Common myeloid progenitor, CD34-positive (primary cell): ENCODE results near the gene ZNF594.
"Not testable (repeated sequence)": the region's sequence is repeated elsewhere in the genome, so short reads cannot be mapped to it uniquely, and the experiment has no call there.

Experiments used
- CTCF ChIA-PET: fragments of 350-600 bp; sonication (Branson Sonifier 250); formaldehyde crosslinking; loops from one replicate; lab custom pipeline; 2021; ENCODE audit warnings: antibody characterized with exemption; lab: Charles Lee
- POLR2A ChIA-PET: fragments of 350-600 bp; sonication (Branson Sonifier 250); formaldehyde crosslinking; loops from one replicate; lab custom pipeline; 2021; ENCODE audit warnings: antibody characterized with exemption; lab: Charles Lee
- DNase-seq, 3 donors: peaks; one replicate each; pipeline versions ENCODE4 v3.0.0 to v3.0.0-alpha.2; 2013
- H3K27ac ChIP-seq, 2 experiments: 1 replicate in 1 of 2; 2 replicates in 1 of 2; pipeline ENCODE4 v1.7.0; 2013; ENCODE audit warnings: inconsistent platforms in 2 of 2, low read length in 2 of 2, mild to moderate bottlenecking in 2 of 2, low read depth in 1 of 2, moderate library complexity in 1 of 2; ENCODE audit not compliant: severe bottlenecking in 2 of 2, insufficient read depth in 1 of 2, poor library complexity in 1 of 2
- H3K27me3 ChIP-seq, 5 experiments: replicated peaks in 2 of 5; 1 replicate in 3 of 5; 2 replicates in 2 of 5; pipeline versions ENCODE4 v1.6.1 to v1.7.0; 2013; ENCODE audit warnings: low read length in 4 of 5, mild to moderate bottlenecking in 2 of 5, moderate library complexity in 2 of 5, inconsistent platforms in 1 of 5; ENCODE audit not compliant: insufficient read depth in 5 of 5, control insufficient read depth in 4 of 5
- H3K36me3 ChIP-seq, 4 experiments: 1 replicate in 2 of 4; 2 replicates in 2 of 4; pipeline versions ENCODE4 v1.6.1 to v1.7.0; 2013; ENCODE audit warnings: low read length in 3 of 4, control low read depth in 1 of 4, mild to moderate bottlenecking in 1 of 4; ENCODE audit not compliant: control insufficient read depth in 4 of 4, insufficient read depth in 4 of 4
- H3K4me1 ChIP-seq, 4 experiments: 1 replicate in 3 of 4; 2 replicates in 1 of 4; pipeline versions ENCODE4 v1.6.1 to v1.7.1; 2013; ENCODE audit warnings: low read length in 3 of 4, mild to moderate bottlenecking in 3 of 4, control low read depth in 1 of 4, inconsistent platforms in 1 of 4, moderate library complexity in 1 of 4; ENCODE audit not compliant: control insufficient read depth in 4 of 4, insufficient read depth in 4 of 4; ENCODE audit errors: control extremely low read depth in 1 of 4
- H3K4me3 ChIP-seq, 7 experiments: 1 replicate in 4 of 7; 2 replicates in 3 of 7; pipeline versions ENCODE4 v1.5.1 to v1.7.0; 2013; ENCODE audit warnings: mild to moderate bottlenecking in 7 of 7, low read length in 6 of 7, moderate library complexity in 6 of 7, inconsistent platforms in 2 of 7, low read depth in 2 of 7, control low read depth in 1 of 7; ENCODE audit not compliant: insufficient read depth in 4 of 7, control insufficient read depth in 1 of 7; ENCODE audit errors: extremely low read depth in 1 of 7
- H3K9me3 ChIP-seq, 5 experiments: 1 replicate in 4 of 5; 2 replicates in 1 of 5; pipeline versions ENCODE4 v1.6.1 to v1.7.1; 2013; ENCODE audit warnings: low read length in 4 of 5, mild to moderate bottlenecking in 2 of 5, inconsistent platforms in 1 of 5, low read depth in 1 of 5, moderate library complexity in 1 of 5; ENCODE audit not compliant: control insufficient read depth in 4 of 5, insufficient read depth in 2 of 5; ENCODE audit errors: control extremely low read depth in 1 of 5
- WGBS: methylation state at CpG from one replicate; pipeline ENCODE4 v1.1.5; 2013; ENCODE audit not compliant: insufficient coverage; 5-methylcytosine and 5-hydroxymethylcytosine counted together

ZNF594 gene

DNA sequence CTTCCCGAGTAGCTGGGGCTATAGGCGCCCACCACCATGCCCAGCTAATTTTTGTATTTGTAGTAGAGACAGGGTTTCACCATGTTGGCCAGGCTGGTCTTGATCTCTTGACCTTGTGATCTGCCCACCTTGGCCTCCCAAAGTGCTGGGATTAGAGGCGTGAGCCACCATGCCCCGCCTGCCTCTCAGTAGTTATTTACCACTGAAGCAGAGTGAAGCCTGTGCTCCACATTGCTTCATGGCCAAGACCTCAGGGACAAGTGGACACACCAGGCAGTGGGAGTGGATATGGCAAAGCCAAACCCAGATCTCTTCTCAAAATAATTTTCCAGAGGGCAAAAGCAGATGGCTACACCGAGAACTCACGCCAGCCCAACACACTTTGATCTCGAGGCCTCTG lies 41.8 kb upstream of the ZNF594 start:
- H3K4me3 ChIP-seq, POLR2A ChIA-PET: not testable (repeated sequence)

DNA sequence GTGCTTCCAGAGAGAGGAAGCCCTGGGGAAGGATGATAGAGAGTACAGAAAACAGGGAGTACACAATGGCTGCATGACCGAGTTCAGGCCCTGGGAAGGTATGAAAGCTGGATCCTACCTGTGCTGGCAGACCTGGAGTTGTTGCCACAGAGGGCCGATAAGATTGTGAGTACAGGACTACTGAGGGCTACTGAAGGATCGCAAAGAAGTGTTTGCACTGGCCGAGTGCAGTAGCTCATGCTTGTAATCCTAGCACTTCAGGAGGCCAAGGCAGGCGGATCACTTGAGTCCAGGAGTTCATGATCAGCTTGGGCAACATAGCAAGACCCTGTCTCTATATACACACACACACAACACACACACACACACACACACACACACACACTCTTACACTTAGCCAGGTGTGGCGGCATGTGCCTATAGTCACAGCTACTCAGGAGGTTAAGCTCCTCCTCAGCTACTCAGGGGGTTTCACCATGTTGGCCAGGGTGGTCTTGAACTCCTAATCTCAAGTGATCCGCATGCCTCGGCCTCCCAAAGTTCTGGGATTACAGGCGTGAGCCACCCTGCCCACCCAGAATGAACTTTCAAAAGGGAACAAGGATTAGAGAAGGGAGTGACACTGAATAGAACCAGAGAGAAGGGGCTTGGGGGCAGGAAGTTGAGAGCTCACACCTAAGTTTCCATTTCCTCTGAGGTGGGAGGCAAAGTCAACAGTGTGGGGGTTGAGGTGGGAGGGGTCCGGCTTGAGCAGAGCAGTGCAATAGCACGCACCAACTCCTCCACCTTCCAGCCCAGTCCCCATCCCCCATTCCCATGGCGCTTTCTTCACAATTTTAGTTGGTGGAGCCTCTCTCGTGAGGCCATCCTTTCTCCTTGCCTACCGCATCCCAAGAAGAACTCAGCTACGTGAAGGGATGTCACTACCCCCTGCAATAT lies 35.5 kb upstream of the ZNF594 start:
- 92% methylated on average over 7 of the region's 15 CpGs for WGBS
- no peaks in the 10 kb centered on the region for H3K9me3 ChIP-seq
- H3K27ac ChIP-seq = no peak overlapping the region
- H3K4me3 ChIP-seq = no peak overlapping the region
- ChIA-PET POLR2A (no interaction called here), CTCF (interaction anchor here (0.6 to 1.2 kb wide), 2 partner anchors 11 to 1028 kb away, joined by 3 read pairs; no protein-coding TSS in a partner anchor)
- peaks cover 0 to 2% (median under 1%) of the 10 kb centered on the region in 4 experiments for H3K36me3 ChIP-seq
- H3K4me1 ChIP-seq = peaks cover 0 to 7% (median 3%) of the 10 kb centered on the region in 4 experiments
- H3K27me3 ChIP-seq = no peaks in the 10 kb centered on the region
- no peak for DNase-seq

More for the DNA sequence above, 41.8 kb upstream of the ZNF594 start:
- H3K27me3 ChIP-seq, H3K27ac ChIP-seq, H3K9me3 ChIP-seq, DNase-seq, CTCF ChIA-PET, H3K36me3 ChIP-seq: not testable (repeated sequence)
- H3K4me1 ChIP-seq = peaks cover 0 to 12% (median 5%) of the 10 kb centered on the region in 4 experiments
- WGBS = 96% methylated on average over 7 of the region's 7 CpGs

DNA sequence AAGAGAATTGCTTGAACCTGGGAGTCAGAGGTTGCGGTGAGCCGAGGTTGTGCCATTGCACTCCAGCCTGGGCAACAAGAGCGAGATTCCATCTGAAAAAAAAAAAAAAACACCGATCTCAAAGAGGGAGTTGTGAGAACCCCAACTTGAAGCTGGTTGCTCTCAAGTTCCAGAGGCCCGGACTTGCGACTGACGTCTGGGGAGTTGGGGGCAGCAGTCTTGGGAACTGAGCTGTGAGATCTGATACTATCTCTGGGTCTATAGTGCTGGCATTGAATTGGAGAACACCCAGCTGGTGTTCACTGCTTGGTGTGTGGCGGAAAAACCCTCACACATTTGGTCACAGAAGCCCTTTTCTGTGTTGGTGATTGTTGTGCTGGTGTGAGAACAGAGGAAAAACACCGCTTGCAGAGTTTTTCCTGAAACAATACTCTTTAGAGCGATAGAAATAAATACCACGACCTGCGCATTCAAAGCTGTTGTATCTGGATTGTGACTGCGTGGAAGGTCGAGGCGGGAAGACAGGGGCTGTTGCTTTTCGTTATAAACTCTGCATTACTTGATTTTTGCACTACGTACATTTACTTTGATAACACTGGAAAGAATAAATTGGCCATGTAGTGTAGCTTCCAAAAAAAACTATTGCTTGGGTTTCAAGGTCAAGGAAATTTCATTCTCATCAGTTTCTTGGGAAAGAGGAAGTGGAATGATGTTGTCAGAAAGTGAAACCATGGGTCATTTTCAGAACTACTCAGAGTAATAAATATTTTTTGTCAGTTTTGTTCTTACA lies 34.2 kb upstream of the ZNF594 start:
- peaks cover 0 to 11% (median 4%) of the 10 kb centered on the region in 4 experiments for H3K4me1 ChIP-seq
- H3K4me3 ChIP-seq = no peak overlapping the region
- POLR2A ChIA-PET = interaction anchor here (0.6 kb wide), 1 partner anchor 13 kb away, joined by 3 read pairs; no protein-coding TSS in a partner anchor
- H3K27ac ChIP-seq = no peak overlapping the region
- WGBS = 92% methylated on average over 14 of the region's 17 CpGs
- no peaks in the 10 kb centered on the region for H3K27me3 ChIP-seq
- peaks cover 0 to 2% (median under 1%) of the 10 kb centered on the region in 4 experiments for H3K36me3 ChIP-seq
- no peaks in the 10 kb centered on the region for H3K9me3 ChIP-seq
- peak in 1 of 3 donors; percentile 21 for DNase-seq
- CTCF ChIA-PET = interaction anchor here (0.9 to 1.0 kb wide), 2 partner anchors 9 to 34 kb away, joined by 3 read pairs; partner anchors contain the start of genes SCIMP and ZNF594

DNA sequence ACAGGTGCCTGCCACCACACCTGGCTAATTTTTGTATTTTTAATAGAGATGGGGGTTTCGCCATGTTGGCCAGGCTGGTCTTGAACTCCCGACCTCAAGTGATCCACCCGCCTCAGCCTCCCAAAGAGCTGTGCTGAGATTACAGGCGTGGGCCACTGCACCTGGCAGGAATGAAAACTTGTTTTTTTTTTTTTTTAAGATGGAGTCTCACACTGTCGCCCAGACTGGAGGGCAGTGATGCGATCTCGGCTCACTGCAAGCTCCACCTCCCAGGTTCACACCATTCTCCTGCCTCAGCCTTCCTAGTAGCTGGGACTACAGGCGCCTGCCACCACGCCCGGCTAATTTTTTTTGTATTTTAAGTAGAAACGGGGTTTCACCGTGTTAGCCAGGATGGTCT lies 30.2 kb upstream of the ZNF594 start:
- H3K9me3 ChIP-seq, DNase-seq, H3K27me3 ChIP-seq, H3K27ac ChIP-seq, POLR2A ChIA-PET, H3K36me3 ChIP-seq, H3K4me3 ChIP-seq, H3K4me1 ChIP-seq: not testable (repeated sequence)
- CTCF ChIA-PET = interaction anchor here (1.4 kb wide), 1 partner anchor 23 kb away, joined by 3 read pairs; no protein-coding TSS in a partner anchor
- 84% methylated on average over 6 of the region's 12 CpGs for WGBS

- POLR2A ChIA-PET = interaction anchor here (0.6 kb wide), 1 partner anchor 39 kb away, joined by 3 read pairs; no protein-coding TSS in a partner anchor
- Histone ChIP-seq H3K27me3 (no peaks in the 10 kb centered on the region), H3K9me3 (no peaks in the 10 kb centered on the region), H3K4me3 (no peak overlapping the region), H3K4me1 (peaks cover 0 to 6% (median 0%) of the 10 kb centered on the region in 4 experiments), H3K27ac (no peak overlapping the region), H3K36me3 (peaks cover 0 to 6% (median 2%) of the 10 kb centered on the region in 4 experiments)
- 80% methylated on average over 1 of the region's 5 CpGs for WGBS
- DNase-seq = no peak
- CTCF ChIA-PET = interaction anchor here (1.0 to 1.6 kb wide), 2 partner anchors 10 to 87 kb away, joined by 3 read pairs; no protein-coding TSS in a partner anchor
These were observed 28.4 kb upstream of the ZNF594 start for GRCh38 chr17:5220074-5220473.

DNA sequence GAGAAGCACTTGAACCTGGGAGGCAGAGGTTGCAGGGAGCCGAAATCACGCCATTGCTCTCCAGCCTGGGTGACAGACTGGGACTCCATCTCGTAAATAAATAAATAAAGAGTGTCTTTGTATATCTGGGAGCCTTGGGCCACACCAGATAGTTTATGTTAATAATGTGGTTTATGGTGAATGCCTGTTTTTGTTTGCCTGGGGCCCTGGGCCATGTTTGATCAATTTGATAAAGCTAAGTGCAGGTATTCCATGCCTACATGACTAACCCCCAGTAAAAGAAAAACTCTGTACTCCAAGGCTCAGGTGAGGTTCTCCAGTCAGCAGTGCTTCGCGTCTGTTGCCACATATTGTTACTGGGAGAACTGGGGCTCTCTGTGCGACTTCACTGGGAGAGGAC lies 27.9 kb upstream of the ZNF594 start:
- peaks cover 0 to 6% (median 0%) of the 10 kb centered on the region in 4 experiments for H3K4me1 ChIP-seq
- no peaks in the 10 kb centered on the region for H3K9me3 ChIP-seq
- DNase-seq = no peak
- no peak overlapping the region for H3K4me3 ChIP-seq
- no peak overlapping the region for H3K27ac ChIP-seq
- POLR2A ChIA-PET = interaction anchor here (0.6 kb wide), 1 partner anchor 39 kb away, joined by 3 read pairs; no protein-coding TSS in a partner anchor
- WGBS = 100% methylated on average over 6 of the region's 6 CpGs
- H3K36me3 ChIP-seq = peaks cover 0 to 6% (median 3%) of the 10 kb centered on the region in 4 experiments
- CTCF ChIA-PET = interaction anchor here (1.0 to 1.6 kb wide), 2 partner anchors 11 to 88 kb away, joined by 3 read pairs; no protein-coding TSS in a partner anchor
- H3K27me3 ChIP-seq = no peaks in the 10 kb centered on the region
